Activated T-helper 1 cell treated with Interleukin-2 at 50 U/mL for 16 hours (primary cell): ENCODE data around the gene DIP2B.
"Not testable (repeated sequence)": the region's sequence is repeated elsewhere in the genome, so short reads cannot be mapped to it uniquely, and the experiment has no call there.

Source experiments
- DNase-seq: peaks from one replicate; pipeline ENCODE4 v3.0.0-alpha.2; 2020; ENCODE audit warnings: low read depth

DIP2B gene

DNA sequence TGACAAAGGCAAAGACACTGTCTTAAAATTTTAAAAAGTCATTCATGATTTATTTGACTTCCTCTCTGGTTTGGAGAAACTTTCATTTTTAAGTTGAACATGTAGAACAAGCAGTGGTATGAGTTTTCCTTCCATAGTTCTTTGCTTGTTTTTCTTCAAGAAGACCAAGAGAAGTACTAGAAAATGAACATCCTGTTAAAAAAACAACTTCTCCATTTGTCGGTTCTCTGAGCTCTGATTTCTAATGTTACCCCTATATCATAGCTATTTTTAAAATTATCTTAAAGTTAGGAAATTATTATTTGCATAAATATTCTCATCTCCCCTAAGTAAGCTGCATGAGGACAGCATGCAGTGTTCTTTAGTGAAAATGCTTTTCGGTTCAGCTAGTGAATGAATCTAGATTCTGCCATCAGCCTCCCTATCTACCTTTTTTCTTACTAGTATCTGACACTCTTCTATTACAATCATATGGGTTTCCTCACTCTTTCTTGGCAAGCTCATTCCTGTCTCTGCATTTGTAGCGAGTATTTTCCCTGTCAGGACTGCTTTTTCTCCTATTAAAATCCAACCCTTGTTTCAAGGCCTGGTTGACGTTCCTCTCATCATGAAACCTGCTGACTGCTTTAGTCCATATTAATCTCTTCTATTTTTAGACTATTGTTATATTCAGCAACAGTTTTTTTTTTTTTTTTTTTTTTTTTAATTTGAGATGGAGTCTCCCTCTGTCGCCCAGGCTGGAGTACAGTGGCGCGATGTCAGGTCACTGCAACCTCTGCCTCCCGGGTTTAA is 15.8 kb downstream of the DIP2B start:
- DNase-seq: no peak

- not testable (repeated sequence) for DNase-seq
These were observed 17.0 kb downstream of the DIP2B start for GRCh38 chr12:50521781-50522180.

DNA sequence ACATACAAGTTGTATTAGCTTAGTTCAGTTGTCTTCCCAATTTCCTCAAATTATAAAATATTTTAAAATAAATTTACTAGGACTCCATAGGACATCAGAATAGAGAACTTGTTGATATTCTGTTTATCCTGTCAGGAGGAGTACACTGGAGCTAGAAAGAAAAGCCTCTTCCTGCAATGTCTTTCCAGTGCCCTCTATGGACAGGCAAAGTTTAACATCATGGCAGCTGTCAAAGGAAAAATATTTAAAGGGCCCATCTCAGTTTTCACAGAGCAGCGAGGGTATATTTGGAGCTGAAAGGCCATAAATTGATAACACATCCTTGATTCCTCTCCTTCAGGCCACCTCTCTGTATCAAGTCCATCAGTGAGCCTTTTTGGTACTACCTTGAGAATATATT is 19.0 kb downstream of the DIP2B start:
- no peak for DNase-seq

- no peak for DNase-seq
These were observed 19.8 kb downstream of the DIP2B start for GRCh38 chr12:50524621-50525020.

DNA sequence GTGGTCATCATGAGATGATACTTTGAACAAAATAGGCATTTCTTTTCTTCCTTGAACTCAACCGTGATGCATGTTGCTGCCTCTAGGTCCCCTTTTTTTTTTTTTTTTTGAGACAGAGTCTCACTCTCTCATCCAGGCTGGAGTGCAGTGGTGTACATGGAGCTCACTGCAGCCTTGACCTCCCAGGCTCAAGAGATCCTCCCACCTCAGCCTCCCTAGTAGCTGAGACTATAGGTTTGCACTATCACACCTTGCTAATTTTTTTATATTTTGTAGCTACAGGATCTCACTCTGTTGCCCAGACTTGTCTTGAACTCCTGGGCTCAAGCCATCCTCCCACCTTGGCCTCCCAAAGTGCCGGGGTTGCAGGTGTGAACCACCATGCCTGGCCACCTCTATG is 20.6 kb downstream of the DIP2B start:
- no peak for DNase-seq

- no peak for DNase-seq
These were observed 22.6 kb downstream of the DIP2B start for GRCh38 chr12:50527359-50527726.

DNA sequence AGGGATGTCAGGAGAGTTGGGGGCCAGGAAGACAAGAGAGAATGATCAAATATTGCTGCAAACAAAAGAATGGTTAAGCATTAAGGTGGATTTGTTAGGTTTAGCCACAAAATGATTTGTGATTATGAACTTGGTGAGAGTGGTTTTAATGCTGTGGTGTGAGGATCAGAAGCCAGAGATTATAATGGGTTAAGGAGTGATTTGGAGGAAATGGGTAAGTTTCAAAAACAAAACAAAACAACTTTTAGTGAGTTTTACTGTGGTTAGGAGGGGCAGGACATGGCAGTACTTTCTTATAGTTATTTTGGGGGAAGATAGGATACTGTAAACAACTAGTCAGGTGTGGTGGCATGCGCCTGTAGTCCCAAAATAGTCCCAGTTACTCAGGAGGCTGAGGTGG is 24.0 kb downstream of the DIP2B start:
- DNase-seq: no peak

- no peak for DNase-seq
These were observed 24.6 kb downstream of the DIP2B start for GRCh38 chr12:50529345-50529744.

DNA sequence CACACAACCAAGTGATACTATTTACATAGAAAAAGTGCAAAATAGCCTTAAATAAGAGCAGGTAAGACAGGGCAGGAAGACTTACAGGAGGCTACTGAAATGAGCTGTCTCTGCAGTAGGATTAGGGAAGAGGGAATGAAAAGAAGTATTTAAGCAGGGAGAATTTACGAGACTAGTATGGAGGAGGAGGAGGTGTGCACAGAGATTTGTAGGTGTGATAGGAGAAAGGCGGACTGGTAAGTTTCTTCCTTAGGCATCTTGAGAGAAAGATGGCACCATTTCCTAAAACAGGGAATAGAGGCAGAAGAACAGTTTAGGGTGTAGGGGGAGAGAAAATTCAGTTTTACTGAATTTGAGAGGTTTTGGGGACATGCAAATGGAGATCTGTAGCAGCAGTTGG is 25.7 kb downstream of the DIP2B start:
- DNase-seq: no peak

- DNase-seq: no peak
These were observed 28.4 kb downstream of the DIP2B start for GRCh38 chr12:50533203-50533584.

- no peak for DNase-seq
These were observed 29.2 kb downstream of the DIP2B start for GRCh38 chr12:50533971-50534370.

DNA sequence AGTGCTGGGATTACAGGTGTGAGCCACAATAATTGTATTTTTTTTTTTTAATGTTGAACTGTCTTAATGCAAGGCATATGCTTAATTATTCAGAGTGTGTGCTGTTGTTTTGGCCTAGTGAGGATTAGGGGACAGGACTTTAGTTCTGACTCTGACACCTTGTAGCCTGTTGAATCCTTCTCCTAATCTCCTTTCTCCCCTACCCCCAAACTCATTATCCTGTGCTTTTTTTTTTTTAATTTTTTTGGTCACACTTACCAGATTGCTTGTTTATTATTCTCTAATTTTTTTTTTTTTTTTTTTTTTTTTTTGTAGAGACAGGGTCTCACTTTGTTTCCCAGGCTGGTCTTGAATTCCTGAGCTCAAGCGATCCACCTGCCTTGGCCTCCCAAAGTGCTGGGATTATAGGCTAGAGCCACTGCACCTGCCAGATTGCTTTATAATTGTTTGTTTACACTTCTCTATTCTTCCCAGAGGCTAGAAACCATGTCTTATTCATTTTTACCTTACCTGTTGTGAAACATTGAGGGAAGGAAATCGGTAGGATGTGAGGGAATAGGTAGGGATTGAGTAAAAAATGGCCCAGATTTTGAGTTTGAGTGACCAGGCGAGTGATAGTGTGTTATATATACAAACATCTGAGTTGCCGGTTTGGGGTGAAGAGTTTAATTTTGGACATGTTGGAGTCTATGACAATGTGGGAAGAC is 32.2 kb downstream of the DIP2B start:
- DNase-seq: no peak

DNA sequence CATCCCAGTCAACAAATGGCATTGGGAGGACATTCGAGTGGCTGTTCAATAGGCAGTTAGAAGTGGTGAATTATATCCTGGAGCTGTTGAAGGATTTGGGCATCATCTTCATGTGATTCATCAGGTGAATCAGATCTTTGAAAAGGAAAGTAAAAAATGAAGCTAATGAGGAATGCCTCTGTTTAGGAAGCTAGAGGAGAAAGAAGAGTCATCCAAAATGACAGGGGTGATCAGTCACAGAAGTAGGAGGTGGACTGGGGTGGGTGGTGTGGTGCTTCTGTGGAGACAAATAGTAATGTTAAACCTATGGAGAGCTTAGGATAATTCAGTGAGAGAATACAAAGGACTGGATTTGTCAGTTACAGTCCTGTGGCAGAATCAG is 32.7 kb downstream of the DIP2B start:
- DNase-seq: no peak

GRCh38 chr12:50538182-50538581 is 33.4 kb downstream of the DIP2B start:
- no peak for DNase-seq

GRCh38 chr12:50541139-50541538 is 36.4 kb downstream of the DIP2B start:
- no peak for DNase-seq

- no peak for DNase-seq
These were observed 37.7 kb downstream of the DIP2B start for GRCh38 chr12:50542448-50542847.

DNA sequence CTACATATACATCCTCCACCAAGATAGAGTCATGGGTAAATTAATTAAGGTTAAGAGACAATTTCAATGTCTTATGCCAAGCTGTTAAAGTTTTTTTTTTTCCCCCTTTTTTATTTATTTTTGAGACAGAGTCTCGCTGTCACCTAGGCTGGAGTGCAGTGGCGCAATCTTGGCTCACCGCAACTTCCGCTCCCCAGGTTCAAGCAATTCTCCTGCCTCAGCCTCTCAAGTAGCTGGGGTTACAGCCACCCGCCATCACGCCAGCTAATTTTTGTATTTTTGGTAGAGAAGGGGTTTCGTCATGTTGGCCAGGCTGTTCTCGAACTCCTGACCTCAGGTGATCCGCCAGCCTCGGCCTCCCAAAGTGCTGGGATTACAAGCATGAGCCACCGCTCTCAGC is 38.4 kb downstream of the DIP2B start:
- not testable (repeated sequence) for DNase-seq

- no peak for DNase-seq
These were observed 40.4 kb downstream of the DIP2B start for GRCh38 chr12:50545213-50545612.

DNA sequence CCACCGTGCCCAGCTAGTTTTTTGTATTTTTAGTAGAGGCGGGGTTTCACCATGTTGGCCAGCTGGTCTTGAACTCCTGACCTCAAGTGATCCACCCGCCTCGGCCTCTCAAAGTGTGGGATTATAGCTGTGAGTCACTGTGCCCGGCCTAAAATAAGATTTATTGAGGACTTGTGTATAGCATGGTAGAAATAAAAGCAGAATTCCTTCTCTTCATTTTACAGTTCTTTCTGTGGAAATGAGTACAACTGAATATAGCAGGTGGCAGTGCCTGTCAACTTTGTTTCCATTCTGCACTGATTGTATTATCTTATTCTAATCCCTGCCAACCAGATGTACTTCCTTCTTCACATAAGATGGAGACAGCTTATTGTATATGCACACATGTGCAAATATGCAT is 41.0 kb downstream of the DIP2B start:
- no peak for DNase-seq

GRCh38 chr12:50546441-50547318 is 41.9 kb downstream of the DIP2B start:
- no peak for DNase-seq

GRCh38 chr12:50547742-50548141 is 43.0 kb downstream of the DIP2B start:
- no peak for DNase-seq

GRCh38 chr12:50549885-50550284 is 45.1 kb downstream of the DIP2B start:
- DNase-seq: no peak
